HG03558 (cell line): ENCODE results near the gene PGM2.

Source experiments
- ATAC-seq: cut with Tn5 transposase; IDR thresholded peaks from one replicate; pipeline ENCODE4 v1.9.1; 2021; ENCODE audit warnings: moderate number of reproducible peaks; ENCODE audit not compliant: unreplicated experiment; ENCODE audit errors: extremely low read depth

Gene PGM2

DNA sequence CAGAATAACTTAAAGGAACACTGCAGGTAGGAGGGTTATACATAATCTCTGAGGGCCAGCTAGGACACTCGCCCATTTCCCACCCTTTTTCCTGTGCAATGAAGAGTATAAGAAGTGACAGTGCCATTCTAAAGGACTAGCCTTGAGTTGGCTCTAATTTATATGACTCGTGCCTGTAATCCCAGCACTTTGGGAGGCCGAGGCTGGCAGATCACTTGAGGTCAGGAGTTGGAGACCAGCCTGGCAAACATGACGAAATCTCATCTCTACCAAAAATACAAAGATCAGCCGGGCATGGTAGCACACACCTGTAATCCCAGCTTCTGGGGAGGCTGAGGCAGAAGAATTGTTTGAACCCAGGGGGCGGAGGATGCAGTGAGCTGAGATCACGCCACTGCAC, 68.8 kb downstream of the PGM2 start:
- ATAC-seq = no peak

DNA sequence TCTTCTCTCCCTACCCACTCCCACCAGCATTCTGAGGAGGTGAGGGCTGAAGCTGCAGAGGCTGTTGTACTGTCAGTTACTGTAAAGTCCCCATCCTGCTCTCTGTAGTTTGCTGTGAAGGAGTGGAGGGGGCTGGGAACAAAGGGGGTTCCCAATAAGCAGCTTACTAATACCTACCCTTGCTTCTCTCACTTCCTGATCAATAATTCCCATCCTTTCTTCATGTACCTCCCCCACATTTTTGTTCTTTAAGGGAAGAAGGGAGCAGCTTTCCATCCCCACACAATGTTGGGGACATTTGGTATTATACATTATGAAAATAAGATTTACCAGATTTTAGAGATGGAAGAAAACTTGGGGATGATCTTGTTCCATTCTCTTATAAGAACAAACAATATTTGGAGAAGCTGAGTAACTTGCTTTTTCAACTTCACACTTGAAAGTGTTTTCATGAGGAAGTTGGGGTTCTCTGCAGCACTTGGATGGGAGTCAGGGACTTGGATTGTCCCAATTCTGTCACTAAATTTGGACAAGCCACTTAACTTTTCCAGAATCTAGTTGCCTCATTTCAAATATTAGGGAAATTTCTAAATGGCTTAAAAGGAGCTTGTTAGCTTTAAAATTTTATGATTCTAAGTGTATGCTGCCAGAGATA, 69.8 kb downstream of the PGM2 start:
- ATAC-seq = no peak

DNA sequence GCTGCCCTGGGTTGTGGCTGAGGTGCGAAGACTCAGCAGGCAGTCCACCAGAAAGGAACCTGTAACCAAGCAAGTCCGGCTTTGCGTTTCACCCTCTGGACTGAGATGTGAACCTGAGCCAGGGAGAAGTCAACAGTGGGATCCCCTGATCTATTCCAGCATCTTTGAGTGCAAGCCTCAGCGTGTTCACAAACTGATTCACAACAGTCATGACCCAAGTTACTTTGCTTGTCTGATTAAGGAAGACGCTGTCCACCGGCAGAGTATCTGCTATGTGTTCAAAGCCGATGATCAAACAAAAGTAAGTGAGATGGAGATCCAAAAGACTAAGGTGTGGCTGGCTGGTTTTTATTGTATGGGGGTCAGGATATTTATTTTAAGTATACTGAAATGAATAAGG, 75.7 kb downstream of the PGM2 start:
- ATAC-seq = no peak

DNA sequence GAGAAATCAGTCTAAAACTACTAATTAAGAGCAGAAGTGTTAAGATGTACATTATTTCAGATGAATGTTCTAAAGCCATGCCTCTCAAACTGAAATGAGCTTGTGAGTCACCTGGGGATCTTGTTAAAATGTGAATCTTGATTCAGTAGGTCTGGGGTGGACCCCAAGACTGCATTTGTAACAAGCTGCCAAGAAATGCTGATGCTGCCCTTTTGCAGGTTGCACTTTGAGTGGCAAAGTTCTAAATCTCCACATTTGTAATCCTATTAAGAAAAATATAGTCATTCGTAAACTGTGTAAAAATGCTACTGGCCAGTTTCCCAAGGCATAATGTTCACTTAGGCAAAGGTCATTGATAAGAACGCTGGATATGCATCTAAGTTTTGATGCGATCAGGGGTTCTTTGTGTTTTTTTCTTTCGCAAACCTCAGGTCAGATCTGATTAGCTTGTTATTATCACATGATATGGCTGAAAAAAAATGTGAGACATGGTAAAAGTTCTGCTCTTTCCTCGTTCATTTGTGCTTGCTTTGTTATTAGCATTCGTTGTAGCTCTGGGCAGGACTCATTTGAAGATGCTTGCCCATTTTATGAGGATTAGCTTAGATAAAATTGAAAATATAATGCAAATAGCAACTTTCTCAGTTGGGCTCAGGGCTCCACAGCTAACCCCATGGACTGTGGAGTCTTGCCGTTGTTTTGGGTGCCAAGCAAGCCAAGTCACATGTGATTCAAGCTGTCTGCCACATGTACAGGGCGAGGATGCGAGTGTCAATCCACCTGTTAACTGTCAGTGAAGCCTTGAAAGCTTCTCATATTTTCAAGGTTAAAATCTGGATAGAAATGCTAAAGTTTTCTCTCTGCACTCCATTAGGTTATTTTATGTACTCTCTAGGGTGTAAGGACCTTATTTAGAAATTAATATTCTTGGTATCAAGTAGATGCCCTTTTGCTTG, 76.5 kb downstream of the PGM2 start:
- no peak for ATAC-seq

DNA sequence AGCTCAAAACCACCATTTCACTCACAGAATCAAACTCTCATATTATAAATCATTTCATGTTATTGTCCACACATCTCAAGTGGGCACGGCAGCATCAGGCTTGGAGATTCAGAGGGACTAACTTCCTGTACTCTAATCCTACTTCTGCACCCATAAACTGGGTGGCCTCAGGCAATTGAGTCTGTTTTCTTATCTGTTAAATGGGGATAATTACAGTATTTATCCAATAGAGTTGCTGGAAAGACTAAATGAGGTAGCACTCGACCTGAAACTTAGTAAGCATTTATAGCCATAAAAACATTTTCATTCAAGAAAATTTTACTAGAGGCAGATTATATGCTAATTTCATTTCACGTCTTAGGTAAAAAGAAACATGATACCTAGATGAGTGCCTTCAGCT, 77.4 kb downstream of the PGM2 start:
- no peak for ATAC-seq

DNA sequence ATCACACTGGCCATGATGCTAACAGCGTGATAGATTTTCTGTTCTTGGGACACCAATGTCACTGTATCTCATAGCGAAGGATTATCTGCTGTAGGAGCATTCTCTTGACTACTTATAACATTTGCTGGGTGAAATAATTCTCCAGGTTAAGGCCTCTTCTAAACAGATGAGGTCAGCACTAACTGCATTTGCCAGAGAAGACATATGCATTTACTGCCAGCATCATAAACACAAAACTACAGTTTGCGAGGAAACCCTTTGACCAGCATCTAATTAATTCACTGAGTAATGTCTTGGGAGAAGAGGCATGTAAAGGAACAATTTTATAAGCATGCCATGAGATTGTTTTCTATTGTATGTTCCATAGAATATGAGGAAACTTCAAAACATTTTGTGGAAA, 78.3 kb downstream of the PGM2 start:
- ATAC-seq = no peak

DNA sequence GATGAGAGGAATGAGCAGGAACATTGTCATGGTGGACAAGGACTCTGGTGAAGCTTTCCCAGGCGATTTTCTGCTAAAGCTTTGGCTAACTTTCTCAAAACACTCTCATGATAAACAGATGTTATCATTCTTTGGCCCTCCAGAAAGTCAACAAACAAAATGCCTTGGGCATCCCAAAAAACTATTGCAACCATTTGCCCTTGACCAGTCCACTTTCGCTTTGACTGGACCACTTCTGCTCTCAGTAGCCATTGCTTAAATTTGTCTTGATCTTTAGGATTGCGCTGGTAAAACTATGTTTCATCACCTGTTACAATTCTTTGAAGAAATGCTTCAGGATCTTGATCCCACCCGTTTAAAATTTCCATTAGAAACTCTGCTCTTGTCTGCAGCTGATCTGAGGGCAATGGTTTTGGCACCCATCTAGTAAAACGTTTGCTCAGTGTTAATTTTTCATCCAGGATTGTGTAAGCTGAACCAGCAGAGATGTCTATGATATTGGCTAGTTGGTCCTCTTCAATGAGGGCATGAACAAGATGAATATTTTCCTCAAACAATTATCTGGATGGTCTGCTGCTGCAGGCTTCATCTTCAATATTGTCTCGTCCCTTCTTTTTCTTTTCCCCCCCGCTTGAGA, 79.2 kb downstream of the PGM2 start:
- ATAC-seq = no peak

DNA sequence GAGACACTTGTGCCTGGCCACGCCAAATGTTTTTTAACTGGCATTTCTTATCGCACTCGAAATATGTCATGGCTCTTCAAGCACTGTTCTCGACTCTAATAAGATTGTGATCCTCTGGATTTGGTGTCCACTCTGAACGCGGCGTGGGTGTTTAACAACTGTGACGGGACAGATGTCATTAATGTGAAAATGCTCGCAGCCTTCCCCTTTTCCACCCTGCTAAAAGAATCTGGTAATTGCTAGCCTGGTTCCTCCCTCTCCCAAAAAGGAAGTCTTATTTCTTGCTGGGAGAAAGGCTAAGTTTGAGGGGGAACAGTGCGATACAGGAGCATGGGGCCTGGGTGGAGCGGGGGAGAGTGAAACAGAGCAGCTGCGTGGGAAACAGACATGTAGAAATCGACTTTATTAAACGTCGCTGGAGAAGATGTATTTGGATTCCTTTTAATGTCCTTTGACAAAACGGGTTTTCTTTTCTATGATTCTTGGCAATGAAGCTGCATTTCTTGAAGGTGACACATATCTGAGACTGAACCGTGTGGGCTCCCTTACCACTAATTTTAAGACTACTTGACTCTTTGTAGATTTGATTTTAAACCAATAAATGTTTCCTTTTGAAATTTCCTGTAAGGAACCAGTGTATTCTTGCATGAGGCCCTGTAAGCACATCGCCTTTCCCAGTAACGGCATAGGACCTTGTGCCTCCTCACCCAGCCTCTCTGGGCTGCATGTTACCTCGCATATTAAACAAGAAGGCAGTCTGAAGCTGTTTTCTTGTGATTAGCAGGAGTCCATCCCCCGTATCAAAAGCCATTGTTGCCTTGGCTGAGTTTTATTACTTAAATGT, 82.2 kb downstream of the PGM2 start:
- ATAC-seq = no peak

DNA sequence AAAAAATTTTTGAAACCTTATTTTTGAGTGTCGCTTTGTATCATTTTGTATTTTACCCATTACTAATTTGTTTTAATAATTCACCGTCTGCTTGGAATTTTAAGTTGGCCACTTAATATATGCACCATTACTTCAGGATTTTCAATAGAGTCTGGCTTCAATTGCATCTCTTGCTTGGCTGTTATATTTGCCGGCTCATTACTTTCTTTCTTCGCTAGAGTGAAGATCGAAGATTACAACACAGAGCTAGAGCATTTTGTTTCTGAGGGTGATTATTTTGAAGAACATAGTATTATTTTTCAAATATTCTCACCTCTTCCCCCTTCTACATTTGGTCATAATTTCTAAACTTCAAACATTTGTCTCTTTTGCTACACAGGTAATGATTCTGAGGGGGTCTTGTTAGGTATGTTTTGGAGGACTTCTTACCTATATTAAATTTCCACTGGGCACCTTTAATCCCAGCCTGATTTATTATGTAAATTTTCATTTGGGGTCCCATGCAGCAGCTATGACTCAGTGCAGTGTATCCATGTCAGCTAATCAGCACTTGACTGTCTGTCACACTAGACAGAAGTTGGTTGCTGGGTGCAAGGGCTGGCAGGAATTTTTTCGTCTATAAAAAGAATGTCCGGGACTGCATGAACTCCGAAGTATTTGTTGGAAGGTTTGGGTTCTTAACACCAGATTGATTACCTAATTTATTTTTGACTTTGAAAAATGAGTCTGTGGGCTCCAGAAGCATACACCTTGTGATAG, 83.0 kb downstream of the PGM2 start:
- ATAC-seq = no peak

DNA sequence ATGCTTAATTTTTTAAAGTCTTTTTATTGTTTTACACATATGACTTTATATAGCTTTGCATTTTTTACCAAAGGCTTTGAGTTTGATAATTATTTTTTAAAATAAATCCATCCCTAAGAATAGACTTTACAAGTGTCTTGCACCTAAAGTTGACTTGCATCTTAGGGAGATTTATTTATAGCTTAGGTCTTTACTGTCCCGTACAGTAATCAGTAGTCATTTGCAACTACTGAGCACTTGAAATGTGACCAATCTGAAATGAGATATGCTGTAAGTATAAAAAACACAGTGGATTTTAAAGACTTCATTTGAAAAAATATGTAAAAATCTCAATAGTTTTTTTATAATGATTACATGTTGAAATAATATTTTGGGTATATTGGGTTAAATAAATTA, 83.6 kb downstream of the PGM2 start:
- ATAC-seq = no peak
